K562 treated with DMSO at 1 percent for 48 hours (cell line): ENCODE results near the gene DCUN1D3. TPM values are rescaled to one million over a fixed set of nuclear protein-coding genes. Genes with fewer than 3 reads are reported as not detected.

Source experiments
- total RNA-seq: library from RNA; unstranded; fragments of 300-600 nt; gene quantifications from 2 replicates; pipeline ENCODE4 v1.2.3, GENCODE V29; 2022; ENCODE audit warnings: low replicate concordance; ENCODE audit errors: extremely low read depth

DCUN1D3 gene, protein sequence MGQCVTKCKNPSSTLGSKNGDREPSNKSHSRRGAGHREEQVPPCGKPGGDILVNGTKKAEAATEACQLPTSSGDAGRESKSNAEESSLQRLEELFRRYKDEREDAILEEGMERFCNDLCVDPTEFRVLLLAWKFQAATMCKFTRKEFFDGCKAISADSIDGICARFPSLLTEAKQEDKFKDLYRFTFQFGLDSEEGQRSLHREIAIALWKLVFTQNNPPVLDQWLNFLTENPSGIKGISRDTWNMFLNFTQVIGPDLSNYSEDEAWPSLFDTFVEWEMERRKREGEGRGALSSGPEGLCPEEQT
- total RNA-seq = not detected in 2 replicates

DNA sequence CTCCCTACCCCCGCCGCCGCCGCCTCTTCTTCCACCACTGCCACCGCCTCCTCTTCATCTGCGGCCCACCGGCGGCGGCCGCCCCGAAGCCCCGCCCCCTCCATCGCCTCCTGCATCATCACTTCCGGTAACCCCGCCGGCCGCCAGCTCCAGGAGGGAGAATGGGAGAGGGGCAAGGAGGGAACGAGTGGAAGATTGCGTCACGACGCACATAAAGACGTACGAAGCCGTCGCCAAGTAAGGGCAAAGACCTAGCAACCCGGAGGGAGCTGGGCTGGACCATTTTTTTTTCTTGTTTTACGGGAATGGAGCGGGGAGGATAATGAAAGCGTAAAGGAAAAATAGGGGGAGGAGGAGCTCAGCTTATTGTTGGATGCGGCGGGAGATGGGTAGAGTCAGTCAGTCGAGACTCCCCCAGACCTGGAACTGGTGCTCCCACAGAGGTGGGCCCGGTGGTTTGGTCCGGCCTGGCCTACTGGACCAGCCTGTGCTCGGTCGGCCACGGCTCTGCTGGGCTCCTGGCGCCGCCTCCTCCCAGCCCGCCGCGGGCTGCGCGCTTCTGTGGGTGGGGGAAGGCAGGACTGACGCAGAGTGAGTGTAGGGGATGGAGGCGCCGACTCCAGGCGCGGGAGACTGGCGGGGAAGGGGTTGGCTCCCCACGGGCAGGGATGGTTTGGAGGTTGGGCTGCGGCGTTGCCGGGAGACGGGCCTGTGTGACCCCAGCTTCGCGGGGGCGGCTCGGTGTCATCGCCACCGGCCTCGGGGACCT is at the start of gene DCUN1D3, which contains the start of gene LYRM1:
DCUN1D3 (minus strand) TSS at position 60 of the 769 bp plus-strand sequence. CDS start 37,820 bp downstream, outside the sequence.
LYRM1 (plus strand) TSS at position 473 of the 769 bp plus-strand sequence. CDS start 14,785 bp downstream, outside the sequence.

DNA sequence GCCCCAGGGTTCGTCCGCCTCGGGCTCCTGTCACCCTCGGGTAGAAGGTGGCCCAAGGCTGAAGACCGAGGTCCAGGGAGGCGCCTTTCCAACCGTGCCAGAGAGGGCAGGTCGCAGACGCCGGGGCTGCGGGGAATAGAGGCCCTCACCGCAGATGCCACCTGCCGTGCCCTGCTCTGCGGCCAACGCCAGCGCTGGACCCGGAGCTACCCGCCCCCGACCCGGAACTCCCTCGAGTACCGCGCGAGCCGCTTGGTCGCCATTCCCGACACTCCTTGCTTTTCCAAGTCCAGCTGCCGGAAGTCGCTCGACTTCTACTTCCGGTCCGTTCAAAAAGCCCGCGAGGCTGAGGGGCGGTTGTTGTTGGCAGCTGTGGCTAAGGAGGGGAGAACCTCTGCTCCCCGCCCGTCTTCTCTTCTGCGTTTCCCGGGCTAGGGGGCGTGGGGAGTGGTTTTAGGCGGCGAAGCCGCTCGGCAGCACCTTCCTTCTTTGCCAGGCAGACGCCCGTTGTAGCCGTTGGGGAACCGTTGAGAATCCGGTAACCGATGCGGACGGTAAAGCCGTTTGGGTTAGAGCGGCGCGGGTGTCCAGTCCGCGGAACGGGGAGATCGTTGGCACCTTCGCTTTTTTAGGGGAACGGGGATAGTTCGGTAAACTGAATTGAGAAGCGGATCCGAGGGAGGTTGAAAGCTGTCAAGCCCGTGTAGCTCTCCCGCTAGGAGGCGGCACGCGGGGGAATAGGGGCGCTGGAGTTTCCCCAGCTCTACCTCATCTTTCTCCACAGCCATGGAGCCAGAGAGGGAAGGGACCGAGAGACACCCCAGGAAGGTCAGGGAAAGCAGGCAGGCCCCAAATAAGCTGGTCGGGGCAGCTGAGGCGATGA is 93.7 kb downstream of the DCUN1D3 start, which contains the start of the genes ERI2 and REXO5:
ERI2 (minus strand) TSS at position 305 of the 883 bp plus-strand sequence; CDS start at position 263, 42 bp downstream.
REXO5 (plus strand) TSS at position 360 of the 883 bp plus-strand sequence; CDS start at position 787, 427 bp downstream.

Other genes with a start within 250 kb of the DCUN1D3 start
- gene ACSM1, start 202.7 kb downstream of the DCUN1D3 start, total RNA-seq = not detected in 2 replicates
- gene THUMPD1, start 158.5 kb downstream of the DCUN1D3 start, total RNA-seq = not detected in 2 replicates
- gene ACSM3, start 136.3 kb downstream of the DCUN1D3 start, total RNA-seq = not detected in 2 replicates
- not detected in 2 replicates for gene ERI2, start 93.9 kb downstream of the DCUN1D3 start, total RNA-seq
- gene REXO5, start 93.8 kb downstream of the DCUN1D3 start, total RNA-seq = not detected in 2 replicates
- not detected in 2 replicates for gene LYRM1, start 413 bp upstream of the DCUN1D3 start, total RNA-seq